Thyroid gland (tissue), 4 donors: Measurements from ENCODE around the gene L1CAM.

Source experiments
- CTCF ChIP-seq, 6 experiments: fragments of 200-600 bp in 3 of 6; fragments of 450-650 bp in 3 of 6; sonication (generic) in 3 of 6; IDR thresholded peaks; one replicate each; pipeline ENCODE4 v1.5.1; 2016 to 2019; ENCODE audit warnings: antibody characterized with exemption in 6 of 6, mild to moderate bottlenecking in 2 of 6, inconsistent platforms in 1 of 6, moderate library complexity in 1 of 6
- POLR2A ChIP-seq, 2 donors: fragments of 450-650 bp; IDR thresholded peaks; one replicate each; pipeline ENCODE4 v1.6.1; 2017; ENCODE audit warnings: antibody characterized with exemption in 2 of 2, mild to moderate bottlenecking in 2 of 2, moderate library complexity in 1 of 2

GRCh38 chrX:153932220-153932915 lies 46.4 kb upstream of the L1CAM start:
- no peak for TF ChIP-seq POLR2A (IDR thresholded peaks at IDR 0.05)
- no peak for TF ChIP-seq CTCF (IDR thresholded peaks at IDR 0.05)
